Retina (tissue), 1 donor: ENCODE data around the gene GPC3.
"Not testable (repeated sequence)": the region's sequence is repeated elsewhere in the genome, so short reads cannot be mapped to it uniquely, and the experiment has no call there.

Experiments
- DNase-seq: peaks from one replicate; pipeline ENCODE4 v3.0.0-alpha.2; 2016

The GPC3 gene

DNA sequence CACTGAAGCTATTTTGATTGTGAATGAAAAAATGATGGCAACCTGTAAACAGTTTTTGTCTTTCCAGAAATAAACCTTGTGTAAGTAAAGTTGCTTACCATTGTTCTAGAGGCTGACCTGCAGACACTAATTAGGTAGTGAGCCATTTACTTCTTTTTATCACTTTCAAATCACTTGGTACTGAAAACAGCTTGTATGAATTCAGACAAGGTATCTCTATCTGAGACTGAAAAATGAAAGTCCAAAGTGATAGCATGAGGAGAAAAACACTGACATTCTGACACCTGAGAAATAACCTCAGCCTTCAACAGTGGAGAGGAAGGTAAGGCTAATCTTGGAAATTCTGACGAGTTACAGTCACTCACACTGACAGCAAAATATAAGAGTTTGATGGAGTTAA is 238.8 kb downstream of the GPC3 start:
- DNase-seq = no peak

DNA sequence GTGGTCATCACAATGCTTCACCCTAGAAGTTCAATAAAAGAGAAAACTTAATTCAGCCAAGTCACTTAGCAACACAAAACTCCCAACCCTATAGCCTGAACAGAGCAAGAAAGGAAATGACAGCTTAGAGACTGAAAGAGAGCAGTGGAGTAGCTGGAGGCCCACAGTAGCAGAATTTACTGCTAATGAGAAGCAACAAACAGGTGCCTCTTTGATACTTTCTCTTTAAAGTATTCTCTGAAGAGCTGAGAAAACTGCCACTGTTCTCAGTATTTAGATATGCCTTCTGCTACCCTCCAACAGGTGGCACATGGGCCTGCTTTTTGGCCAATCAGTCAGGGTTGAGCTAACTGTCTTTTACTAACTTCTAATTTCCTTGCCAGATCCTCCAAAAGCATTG is 240.0 kb downstream of the GPC3 start:
- no peak for DNase-seq

DNA sequence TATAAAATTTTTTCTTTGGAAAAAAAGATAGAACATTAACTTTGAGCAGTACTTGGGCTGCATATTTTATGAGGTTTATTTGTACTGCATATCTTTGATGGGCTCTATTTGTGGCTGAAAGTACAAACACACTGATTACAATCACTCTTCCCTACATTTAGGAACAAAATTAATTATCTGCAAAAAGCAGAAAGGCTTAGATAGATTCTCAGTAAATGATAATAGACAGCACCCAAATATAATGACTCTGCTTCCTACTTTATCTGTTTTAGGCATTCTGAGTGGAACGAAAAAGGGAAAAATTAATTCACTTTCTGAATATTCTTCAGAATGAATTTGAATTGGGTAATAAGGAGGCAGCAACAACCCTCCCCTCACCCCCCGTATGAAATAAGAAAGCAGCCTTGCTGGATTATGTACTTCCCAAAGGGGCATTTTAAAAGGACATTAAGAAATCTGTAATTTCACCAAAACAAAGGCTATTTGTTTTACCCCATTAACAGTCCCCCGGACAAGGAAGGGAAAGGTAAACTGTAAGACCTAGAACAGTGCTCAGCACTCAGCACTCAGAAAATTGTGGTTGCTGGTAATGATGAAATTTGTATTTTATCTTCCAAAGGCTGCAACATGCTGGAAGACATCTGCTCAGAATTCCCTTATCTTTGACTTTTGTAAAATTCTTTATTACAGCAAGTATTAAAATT is 242.6 kb downstream of the GPC3 start:
- no peak for DNase-seq

DNA sequence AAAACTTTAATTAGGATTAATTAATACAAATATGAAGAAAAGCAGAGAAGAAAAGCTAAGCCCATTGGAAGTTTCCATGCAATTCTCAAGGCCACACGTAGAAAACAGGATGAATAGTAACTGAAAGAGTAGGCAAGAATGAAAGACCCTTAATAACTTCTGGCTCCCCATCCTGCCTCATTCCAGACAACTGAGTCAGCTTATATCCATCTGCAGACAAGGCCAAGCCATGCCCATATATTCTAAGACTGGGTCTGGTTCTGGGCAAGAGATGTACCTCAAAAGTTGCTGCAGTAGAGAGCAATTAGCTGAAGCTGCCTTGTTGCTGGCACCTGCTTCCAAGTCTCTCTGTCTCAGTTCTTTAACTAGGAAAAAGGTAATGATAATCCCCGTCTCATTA is 244.1 kb downstream of the GPC3 start:
- DNase-seq = no peak

DNA sequence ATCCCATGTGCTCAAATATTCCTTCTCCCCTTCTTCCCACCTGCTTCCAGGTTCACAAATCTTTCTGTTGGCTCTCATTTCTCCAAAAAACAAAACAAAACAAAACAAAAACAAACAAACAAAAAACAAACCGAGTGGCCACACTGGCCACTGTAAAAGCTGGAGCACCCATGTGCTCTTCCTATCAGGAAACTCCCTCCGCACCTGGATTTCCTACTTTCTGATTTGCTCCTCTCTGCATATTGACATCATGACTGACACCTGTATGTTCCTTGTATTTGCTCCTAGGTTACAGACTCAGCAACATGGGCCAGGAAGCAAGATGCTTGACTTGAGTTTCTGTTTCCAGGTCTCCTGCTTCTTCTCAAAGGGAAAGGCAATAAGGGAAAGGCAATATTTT is 258.8 kb downstream of the GPC3 start:
- no peak for DNase-seq

DNA sequence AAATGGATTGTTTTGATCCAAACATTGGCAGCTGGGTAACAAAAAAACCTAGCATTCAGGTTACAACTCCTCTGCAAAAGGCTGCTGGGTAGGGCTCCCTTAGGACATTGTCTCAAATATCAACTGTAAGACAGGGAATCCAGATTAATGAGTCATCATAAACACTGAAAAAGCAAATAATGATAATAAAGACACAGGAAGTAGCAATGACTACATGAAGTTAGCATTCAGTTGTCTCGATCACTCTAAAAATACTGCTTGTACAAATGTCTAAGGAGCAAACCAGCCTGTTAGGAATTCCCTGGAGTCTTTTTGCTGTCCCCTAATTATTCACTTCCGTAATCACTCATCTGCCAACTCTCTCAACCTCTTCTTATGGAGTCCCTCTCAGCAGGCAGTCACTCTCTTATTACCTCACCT is 259.2 kb downstream of the GPC3 start:
- DNase-seq = no peak

DNA sequence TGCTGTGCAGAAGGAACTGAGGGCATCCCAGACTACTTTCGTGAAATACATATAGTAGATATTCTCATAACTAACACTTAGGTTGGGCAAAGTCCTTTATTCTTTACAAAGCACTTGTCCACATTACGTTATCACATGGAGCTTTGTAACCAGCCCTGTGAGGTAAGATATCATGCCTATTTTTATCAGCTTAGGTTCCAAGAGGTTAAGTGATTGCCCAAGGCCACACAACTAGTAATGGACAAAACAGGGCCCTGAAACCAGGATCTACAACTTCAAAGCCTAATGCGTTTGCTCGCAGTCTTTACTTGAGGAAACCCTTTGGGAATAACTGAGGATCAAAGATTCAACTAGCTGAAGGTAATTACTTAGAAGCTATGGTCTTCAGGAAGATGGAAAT is 261.5 kb downstream of the GPC3 start:
- no peak for DNase-seq

DNA sequence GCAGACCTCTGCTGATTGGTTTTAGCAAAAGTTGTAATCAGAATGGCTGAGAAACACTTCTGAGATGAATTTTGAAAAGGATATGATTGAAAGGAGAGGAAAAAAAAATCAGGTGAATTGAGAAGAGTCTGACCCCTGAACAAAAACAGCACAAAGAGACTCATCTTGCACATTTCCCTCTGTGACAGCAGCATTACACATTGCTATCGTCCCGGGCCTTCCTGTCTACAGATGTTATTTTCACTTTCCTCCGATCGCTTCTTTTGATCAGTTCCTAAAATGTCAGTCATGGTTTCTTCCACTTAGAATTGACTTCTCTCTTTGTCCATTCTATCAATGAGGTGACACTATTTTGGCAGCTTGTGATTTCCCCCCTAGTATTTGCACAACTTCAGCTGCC is 262.6 kb downstream of the GPC3 start:
- no peak for DNase-seq

DNA sequence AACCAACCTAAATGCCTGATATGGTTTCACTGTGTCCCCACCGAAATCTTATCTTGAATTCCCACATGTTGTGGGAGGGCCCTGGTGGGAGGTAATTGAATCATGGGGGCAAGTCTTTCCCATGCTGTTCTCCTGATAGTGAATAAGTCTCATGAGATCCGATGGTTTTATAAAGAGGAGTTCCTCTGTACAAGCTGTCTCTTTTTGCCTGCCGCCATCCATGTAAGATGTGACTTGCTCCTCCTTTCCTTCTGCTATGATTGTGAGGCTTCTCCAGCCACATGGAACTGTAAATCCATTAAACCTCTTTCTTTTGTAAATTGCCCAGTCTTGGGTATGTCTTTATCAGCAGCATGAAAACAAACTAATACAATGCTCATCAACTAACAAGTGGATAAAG is 265.1 kb downstream of the GPC3 start:
- not testable (repeated sequence) for DNase-seq

DNA sequence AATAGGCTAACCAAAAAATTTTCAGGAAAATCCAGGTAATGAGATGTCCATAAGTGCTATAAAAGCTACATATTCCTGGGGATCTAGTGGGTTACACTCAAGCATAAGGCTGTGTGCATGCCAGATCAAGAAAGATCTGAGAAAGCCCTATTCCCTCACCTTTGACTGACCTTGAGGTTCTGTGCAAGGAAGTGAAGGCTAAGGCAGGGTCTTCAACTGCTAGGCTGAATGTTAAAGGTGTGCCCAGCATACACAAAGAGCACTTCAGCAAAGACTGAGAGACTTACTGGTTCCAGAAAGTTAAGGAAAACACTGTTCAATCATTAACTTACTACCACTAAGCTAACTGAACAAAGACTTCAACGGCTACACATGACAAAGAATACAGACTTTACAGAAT is 269.7 kb downstream of the GPC3 start:
- DNase-seq = no peak

DNA sequence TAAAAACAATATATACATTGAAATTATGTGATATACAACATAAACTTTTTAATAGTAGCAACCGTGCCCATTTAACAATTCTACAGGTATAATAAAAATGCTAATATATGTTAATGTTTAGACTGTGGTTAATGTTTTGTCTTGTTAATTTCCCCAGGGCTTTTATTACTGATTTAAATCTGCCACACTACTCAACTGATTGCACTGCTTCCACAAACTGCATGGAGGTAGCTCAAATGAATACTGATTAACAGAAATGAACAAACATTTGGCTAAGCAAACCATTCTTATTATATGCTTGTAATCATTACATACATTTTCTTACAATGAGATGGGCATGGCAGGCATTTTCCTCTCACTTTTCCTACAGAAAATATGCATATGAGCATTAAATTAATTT is 275.9 kb downstream of the GPC3 start:
- DNase-seq = no peak

DNA sequence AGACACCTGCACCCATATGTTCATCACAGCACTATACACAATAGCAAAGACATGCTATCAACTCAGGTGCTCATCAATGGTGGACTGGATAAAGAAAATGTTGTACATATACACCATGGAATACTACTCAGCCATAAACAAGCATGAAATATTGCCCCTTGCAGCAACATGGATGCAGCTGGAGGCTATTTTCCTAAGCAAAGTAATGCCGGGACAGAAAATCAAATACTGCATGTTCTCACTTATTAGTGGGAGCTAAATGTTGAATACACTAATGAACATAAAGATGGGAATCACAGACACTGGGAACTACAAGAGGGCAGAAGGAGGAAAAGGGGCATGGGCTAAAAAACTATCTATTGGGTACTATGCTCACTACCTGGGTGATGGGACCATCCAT is 278.5 kb downstream of the GPC3 start:
- no peak for DNase-seq

DNA sequence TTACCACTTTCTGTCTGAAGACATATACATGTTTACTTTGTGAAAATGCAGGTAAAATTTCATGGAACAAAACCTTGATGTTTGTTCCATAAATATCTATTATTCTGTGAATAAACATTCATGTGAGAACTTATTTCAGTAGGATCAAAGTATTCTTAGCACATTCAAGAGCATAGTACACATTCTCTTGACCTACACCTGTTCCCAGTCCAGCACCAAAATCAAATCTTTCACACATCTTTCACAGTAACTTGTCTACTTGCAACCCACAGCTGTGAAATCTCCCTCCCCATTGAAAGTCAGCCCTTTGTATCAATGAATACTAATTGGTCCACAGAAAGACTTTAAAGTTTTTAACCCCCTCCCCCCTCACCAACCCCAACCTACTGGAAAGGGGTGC is 283.2 kb downstream of the GPC3 start:
- no peak for DNase-seq

DNA sequence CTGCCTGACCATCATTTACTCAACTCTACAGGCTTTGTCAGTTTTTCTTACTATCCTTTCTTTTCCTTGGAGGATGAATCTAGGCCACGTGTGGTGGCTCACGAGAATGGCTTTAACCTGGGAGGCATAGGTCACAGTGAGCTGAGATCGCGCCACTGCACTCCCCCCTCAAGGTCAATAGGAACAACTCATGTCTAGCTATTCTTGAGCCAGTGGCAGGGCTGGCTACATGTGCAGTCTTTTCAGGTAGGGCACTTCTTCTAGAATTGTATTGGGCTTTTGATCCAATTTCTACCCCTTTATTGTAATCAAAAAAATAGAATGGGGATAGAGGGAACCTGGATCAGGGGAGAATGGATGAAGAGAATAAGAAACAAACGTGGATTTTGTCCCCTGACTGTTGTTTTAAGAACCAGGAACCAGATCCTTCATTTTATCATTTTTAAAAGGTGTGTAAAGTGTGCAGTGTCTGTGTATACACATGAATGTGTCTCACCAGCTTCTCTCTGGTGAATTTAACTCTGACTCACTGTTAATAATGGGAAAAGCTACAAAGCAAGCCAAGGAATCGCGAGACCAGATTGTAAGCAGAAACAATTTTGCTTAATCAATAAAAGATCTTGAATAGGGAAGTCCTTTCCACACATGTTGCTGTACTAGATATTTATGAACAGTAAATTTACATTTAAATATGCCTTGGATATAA is 286.2 kb downstream of the GPC3 start:
- no peak for DNase-seq

DNA sequence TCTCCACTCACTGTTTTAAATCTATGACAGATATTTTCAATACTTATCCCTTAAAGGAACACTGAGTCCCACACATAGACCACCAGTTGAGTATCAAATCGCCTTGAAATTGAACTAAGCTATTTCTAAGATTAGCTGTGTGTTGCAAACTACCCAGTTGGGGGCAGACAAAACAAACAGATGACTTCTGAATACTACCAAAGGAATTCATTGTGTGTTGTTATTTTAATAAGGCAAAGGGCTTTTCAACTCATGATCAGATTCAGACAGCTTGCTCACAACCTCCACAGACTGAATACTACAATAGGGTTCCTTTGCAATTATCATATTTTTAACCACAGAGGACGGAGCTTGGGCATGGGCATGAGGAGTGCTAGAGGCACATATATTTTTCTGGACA is 287.1 kb downstream of the GPC3 start:
- no peak for DNase-seq

DNA sequence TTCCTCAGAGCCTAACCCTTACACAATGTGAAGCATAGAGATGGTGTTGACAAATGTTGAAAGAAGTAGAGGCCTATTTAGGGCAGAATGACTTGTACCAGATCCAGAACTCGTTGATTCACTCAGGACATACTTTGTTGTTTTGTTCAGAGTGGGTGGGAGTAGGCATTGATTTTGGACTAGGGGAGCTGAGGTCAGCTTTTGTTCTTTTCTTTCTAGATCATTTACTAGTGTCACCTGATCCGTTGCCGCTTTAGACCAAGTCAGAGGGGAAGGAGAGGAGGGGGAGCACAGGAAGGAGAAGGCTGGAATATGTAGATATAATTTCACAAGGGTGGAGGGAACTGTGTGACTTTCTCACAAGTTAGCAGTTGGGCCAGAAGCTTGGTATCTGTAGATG is 287.7 kb downstream of the GPC3 start:
- no peak for DNase-seq

DNA sequence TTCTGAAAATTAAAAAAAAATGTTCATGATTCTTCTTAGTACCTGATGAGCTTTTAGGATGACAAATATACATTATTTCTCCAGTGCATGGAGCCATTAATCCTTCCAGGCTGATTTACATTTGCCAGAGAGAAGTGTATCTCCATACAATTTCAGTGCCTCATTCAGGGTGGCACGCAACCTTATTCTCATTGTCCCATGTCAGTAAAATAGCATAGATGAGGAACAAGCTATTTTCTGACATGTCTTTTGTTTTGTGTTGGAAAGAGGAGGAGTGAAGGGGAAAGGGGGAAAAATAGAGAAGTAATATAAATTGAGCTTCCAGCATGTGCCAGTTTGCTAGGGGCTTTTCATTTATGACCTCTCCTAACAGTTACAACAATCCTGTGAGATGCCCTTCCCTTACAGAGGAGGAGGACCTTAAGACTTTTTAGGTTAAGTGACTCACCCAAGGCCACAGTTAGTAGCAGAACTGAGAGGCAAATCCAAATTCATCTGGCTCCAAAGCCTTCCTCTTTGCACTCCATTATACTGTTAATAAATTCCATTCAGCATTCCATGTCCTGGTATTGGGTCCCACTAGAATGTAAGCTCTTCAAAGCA is 295.3 kb downstream of the GPC3 start:
- DNase-seq = no peak

DNA sequence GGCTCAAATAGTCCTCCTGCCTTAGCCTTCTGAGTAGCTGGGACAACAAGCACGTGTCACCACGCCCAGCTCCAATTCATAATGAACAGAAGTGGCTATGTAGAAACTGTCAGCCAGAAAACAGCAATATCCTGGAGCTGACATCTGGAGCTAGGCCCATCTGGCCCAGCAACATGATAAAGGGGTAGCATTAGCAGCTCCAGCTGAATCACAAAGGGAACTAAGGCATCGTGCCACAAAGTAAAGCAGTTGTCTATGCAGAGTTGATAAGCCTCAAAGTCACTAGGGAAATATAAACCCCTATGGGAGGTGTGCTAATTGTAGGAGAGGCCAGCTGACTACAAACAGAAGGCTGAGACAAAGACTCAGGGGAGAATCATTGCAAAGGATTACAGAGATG is 299.6 kb downstream of the GPC3 start:
- DNase-seq = no peak

DNA sequence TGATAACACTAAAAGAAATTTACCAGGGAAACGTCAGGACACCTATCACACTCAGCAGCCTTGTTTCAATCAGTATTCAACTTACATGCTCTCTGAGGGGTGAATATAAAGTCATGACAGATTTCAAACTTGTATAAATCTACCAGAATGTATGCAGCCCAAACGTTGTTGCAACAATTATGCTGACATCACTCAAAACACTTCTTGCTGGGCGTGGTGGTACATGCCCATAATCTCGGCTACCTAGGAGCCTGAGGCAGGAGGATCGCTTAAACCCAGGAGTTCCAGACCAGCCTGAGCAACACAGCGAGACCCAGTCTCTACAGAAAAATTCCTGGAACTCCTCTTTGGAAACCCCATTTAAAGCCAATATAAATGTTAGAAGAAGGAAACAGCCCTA is 303.5 kb downstream of the GPC3 start:
- no peak for DNase-seq

DNA sequence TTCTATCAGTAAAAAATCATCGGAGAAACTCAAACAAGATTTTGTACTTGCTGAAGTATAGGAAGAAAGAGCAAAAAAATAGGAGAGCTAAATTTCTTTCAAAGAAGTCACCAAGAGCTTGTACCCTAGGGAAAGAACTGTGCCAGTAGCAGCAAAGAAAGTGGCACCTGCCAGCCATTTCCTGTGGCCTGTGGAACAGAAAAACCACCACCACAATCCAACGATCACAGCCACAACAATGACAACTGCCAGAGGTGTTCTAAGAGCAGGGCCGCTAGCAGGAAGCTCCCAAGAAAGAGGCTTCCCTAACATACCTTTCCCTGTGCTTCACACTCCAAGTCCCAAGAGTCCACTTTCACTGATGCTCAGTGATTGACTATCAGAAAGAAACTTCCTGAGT is 304.0 kb downstream of the GPC3 start:
- DNase-seq = no peak

DNA sequence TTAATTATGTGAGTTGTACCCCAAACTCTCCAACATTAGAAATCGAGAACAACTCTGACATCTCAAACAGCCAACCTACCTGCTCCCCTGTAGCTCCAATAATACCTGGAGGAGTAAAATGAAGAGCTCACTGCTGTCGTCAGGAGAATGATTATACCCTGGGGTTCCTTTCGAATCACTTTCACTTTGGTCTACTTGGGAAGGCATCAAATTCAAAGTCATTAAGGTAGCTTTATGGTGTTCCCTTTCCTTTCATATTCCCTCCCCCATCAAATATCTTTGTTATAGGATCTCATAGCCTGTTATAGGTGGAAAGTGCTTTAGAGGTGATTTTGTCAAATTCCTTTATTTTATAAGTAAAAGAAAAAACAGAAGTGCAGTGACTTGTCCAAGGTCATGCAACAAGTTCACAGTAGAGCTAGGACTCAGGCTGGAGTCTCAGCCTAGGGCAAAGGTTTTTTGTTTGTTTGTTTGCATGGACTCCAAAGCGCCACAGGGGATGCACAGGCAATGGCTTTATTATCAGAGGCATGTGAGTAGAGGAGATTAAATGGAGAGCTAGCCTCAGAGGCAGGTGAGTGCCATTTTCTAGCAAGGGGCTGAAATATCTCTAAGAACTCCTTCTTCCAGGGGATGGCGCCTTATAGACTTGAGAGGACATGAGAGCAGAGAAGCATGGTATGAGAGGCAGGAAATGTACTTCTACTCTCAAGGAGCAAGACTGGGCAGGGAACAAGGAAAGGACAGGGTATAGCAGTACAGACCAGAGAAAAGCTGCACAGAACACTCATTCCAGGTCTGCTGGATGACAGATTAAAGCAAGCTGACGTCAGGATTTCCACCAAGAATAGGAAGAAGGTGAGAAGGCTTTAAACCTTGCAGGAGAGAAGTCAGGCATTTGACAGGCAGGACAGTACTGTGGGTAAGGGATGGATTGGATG is 308.0 kb downstream of the GPC3 start:
- no peak for DNase-seq

DNA sequence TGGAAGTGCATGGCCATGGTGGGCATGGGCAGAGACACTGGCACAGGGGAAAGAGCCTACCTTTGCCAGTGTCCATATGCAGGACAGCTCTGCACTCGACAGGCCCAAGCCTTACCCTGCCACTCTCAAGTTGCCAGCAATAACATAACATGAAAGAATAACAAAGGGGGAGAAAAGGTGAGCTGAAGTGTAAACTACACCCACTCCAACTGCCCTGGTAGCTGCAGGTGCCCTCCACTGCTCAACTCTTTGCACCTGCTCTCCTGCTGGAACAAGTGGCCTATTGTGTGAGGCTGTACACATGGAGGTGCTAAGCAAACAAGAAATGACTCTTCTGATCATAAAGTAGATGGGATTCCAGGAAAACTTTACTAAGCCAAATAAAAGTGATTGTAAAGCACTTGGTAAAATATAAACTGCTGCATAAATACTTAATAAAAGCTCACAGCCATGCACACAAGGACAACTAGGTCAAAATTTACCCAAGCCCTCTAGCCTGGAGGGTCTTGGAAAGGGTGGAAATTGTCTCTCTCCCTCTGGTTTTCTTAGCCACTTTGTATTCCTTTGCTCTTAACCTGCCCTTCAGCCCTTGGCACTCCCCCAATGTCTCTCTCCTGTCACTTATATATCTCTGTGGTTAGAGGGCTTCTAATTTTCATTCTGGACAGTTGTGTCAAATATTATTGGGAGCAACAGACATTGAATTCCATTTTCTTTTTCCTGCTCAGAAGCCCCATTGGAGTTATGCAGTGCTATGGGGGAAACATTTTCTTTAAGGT is 308.9 kb downstream of the GPC3 start:
- no peak for DNase-seq
